HEK293 (cell line): ENCODE results near the gene ZNF385D.

ENCODE experiments used
- CTCF ChIA-PET: fragments of 350-600 bp; formaldehyde crosslinking; extraction: SDS; loops from one replicate; lab custom pipeline; 2021; ENCODE audit warnings: antibody characterized with exemption; lab: Yijun Ruan, JAX
- POLR2A ChIA-PET: fragments of 300-600 bp; formaldehyde crosslinking; extraction: SDS; loops from one replicate; lab custom pipeline; 2020; ENCODE audit warnings: antibody characterized with exemption, inconsistent platforms; lab: Yijun Ruan, JAX
- H3K27ac ChIP-seq: fragments of 200-500 bp; sonication (Bioruptor generic); 2 replicates; pipeline ENCODE4 v1.5.1; 2014; ENCODE audit warnings: low read depth, low read length, control low read depth, inconsistent platforms; ENCODE audit errors: extremely low read depth
- H3K36me3 ChIP-seq, 2 experiments: fragments of 200-500 bp in 1 of 2; sonication (Bioruptor generic) in 1 of 2; 1 replicate in 1 of 2; 2 replicates in 1 of 2; pipeline ENCODE4 v1.5.1; 2014 to 2017; ENCODE audit warnings: inconsistent platforms in 2 of 2, low read length in 2 of 2; ENCODE audit not compliant: control insufficient read depth in 2 of 2, insufficient read depth in 1 of 2
- H3K4me1 ChIP-seq: fragments of 200-500 bp; sonication (Bioruptor generic); 2 replicates; pipeline ENCODE4 v1.5.1; 2014; ENCODE audit warnings: mild to moderate bottlenecking, low read length, inconsistent platforms; ENCODE audit not compliant: control insufficient read depth, insufficient read depth
- H3K4me3 ChIP-seq: 2 replicates; pipeline ENCODE4 v1.5.1; 2011; ENCODE audit warnings: low read depth, mild to moderate bottlenecking, control low read depth, low read length, moderate library complexity
- H3K9me3 ChIP-seq: fragments of 200-500 bp; sonication (Bioruptor generic); 2 replicates; pipeline ENCODE4 v1.5.1; 2014; ENCODE audit warnings: low read depth, low read length, inconsistent platforms; ENCODE audit not compliant: control insufficient read depth, insufficient read depth
- KLF16 ChIP-seq: fragments of 450-650 bp; formaldehyde crosslinking; IDR thresholded peaks from 2 replicates; pipeline ENCODE4 v1.5.1; 2017; ENCODE audit warnings: missing biosample characterization, missing genetic modification characterization
- RBAK ChIP-seq: fragments of 450-650 bp; formaldehyde crosslinking; IDR thresholded peaks from 2 replicates; pipeline ENCODE4 v1.5.1; 2016; ENCODE audit warnings: missing biosample characterization, missing genetic modification characterization
- SCRT2 ChIP-seq: fragments of 450-650 bp; formaldehyde crosslinking; IDR thresholded peaks from 2 replicates; pipeline ENCODE4 v1.5.1; 2016; ENCODE audit warnings: missing biosample characterization, missing genetic modification characterization
- SP3 ChIP-seq: fragments of 450-650 bp; formaldehyde crosslinking; IDR thresholded peaks from 2 replicates; pipeline ENCODE4 v1.5.1; 2016; ENCODE audit warnings: missing biosample characterization, missing genetic modification characterization
- ZBTB48 ChIP-seq: fragments of 450-650 bp; formaldehyde crosslinking; IDR thresholded peaks from 2 replicates; pipeline ENCODE4 v1.5.1; 2016; ENCODE audit warnings: missing biosample characterization, missing genetic modification characterization
- ZNF138 ChIP-seq: fragments of 450-650 bp; formaldehyde crosslinking; IDR thresholded peaks from 2 replicates; pipeline ENCODE4 v1.5.1; 2016; ENCODE audit warnings: missing biosample characterization, missing genetic modification characterization, borderline replicate concordance
- ZNF140 ChIP-seq: fragments of 450-650 bp; formaldehyde crosslinking; IDR thresholded peaks from 2 replicates; pipeline ENCODE4 v1.5.1; 2016; ENCODE audit warnings: missing biosample characterization, missing genetic modification characterization
- ZNF16 ChIP-seq: fragments of 450-650 bp; formaldehyde crosslinking; IDR thresholded peaks from 2 replicates; pipeline ENCODE4 v1.5.1; 2016; ENCODE audit warnings: low read depth, missing biosample characterization, missing genetic modification characterization
- ZNF184 ChIP-seq: fragments of 450-650 bp; IDR thresholded peaks from 2 replicates; pipeline ENCODE4 v1.5.1; 2018; ENCODE audit warnings: missing biosample characterization, mild to moderate bottlenecking, missing genetic modification characterization
- ZNF274 ChIP-seq, 2 experiments: fragments of 200-500 bp in 1 of 2; fragments of 450-650 bp in 1 of 2; sonication (Bioruptor generic) in 1 of 2; formaldehyde crosslinking in 1 of 2; IDR thresholded peaks; 2 replicates each; pipeline versions ENCODE4 v1.5.1 to v1.6.1; 2014 to 2016; ENCODE audit warnings: borderline replicate concordance in 1 of 2, inconsistent platforms in 1 of 2, low read length in 1 of 2, missing biosample characterization in 1 of 2, missing genetic modification characterization in 1 of 2
- ZNF366 ChIP-seq: fragments of 450-650 bp; formaldehyde crosslinking; conservative IDR thresholded peaks from 2 replicates; pipeline ENCODE4 v1.5.1; 2016; ENCODE audit warnings: missing biosample characterization, missing genetic modification characterization
- ZNF404 ChIP-seq: fragments of 450-650 bp; formaldehyde crosslinking; IDR thresholded peaks from 2 replicates; pipeline ENCODE4 v1.5.1; 2017; ENCODE audit warnings: missing biosample characterization, missing genetic modification characterization
- ZNF585B ChIP-seq: fragments of 450-650 bp; formaldehyde crosslinking; IDR thresholded peaks from 2 replicates; pipeline ENCODE4 v1.5.1; 2016; ENCODE audit warnings: missing biosample characterization, missing genetic modification characterization
- ZNF664 ChIP-seq: fragments of 450-650 bp; formaldehyde crosslinking; IDR thresholded peaks from 2 replicates; pipeline ENCODE4 v1.5.1; 2016; ENCODE audit warnings: missing biosample characterization, missing genetic modification characterization
- ZSCAN16 ChIP-seq: fragments of 450-650 bp; formaldehyde crosslinking; IDR thresholded peaks from 2 replicates; pipeline ENCODE4 v1.5.1; 2016; ENCODE audit warnings: missing biosample characterization, missing genetic modification characterization
- TF ChIP-seq, protein P1 (sequence below): fragments of 450-650 bp; formaldehyde crosslinking; IDR thresholded peaks from 2 replicates; pipeline ENCODE4 v1.5.1; 2016; ENCODE audit warnings: missing biosample characterization, missing genetic modification characterization
- TF ChIP-seq, protein P2 (sequence below): fragments of 450-650 bp; formaldehyde crosslinking; IDR thresholded peaks from 2 replicates; pipeline ENCODE4 v1.5.1; 2016; ENCODE audit warnings: missing biosample characterization, missing genetic modification characterization
- TF ChIP-seq, protein P3 (sequence below): fragments of 450-650 bp; formaldehyde crosslinking; IDR thresholded peaks from 2 replicates; pipeline ENCODE4 v1.5.1; 2017; ENCODE audit warnings: missing biosample characterization, mild to moderate bottlenecking, missing genetic modification characterization, moderate library complexity
- TF ChIP-seq, protein P4 (sequence below): fragments of 450-650 bp; formaldehyde crosslinking; IDR thresholded peaks from 2 replicates; pipeline ENCODE4; 2016; ENCODE audit warnings: missing biosample characterization, missing genetic modification characterization
- TF ChIP-seq, protein P5 (sequence below): fragments of 450-650 bp; formaldehyde crosslinking; IDR thresholded peaks from 2 replicates; pipeline ENCODE4 v1.5.1; 2017; ENCODE audit warnings: missing biosample characterization, missing genetic modification characterization
- TF ChIP-seq, protein P6 (sequence below): IDR thresholded peaks from 2 replicates; pipeline ENCODE4 v1.6.1; 2011; ENCODE audit warnings: mild to moderate bottlenecking, low read depth, low read length, borderline replicate concordance

Gene ZNF385D

DNA sequence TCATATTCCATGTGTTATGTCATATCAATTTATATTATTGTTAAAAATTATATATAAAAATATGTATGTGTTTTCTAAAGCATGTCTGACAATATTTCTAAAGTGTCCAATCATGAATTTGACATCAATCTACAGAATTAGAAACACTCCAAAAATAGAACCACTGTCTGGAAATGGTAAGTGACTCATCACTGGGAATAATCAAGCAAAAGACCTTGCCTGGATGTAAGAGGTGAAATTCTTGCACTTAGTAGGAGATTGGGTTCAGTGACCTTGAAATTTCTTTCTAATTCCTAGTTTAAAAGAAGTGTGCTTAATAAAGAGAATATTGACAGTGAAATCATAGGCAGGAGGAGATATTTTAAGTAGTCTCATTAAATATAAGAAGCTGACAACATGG lies 188.8 kb downstream of the ZNF385D start:
- POLR2A ChIA-PET, result no interaction called here
- Histone ChIP-seq H3K9me3 (no peaks in the 10 kb centered on the region), H3K4me1 (no peaks in the 10 kb centered on the region), H3K27ac (no peak overlapping the region), H3K4me3 (no peak overlapping the region), H3K36me3 (no peaks in the 10 kb centered on the region)
- CTCF ChIA-PET, result no interaction called here
- TF ChIP-seq ZSCAN16, result no peak
- no peak for TF ChIP-seq ZBTB48 (tag by site-specific recombination)
- TF ChIP-seq ZNF664 (tag by site-specific recombination), result no peak
- TF ChIP-seq ZNF138 (tag by site-specific recombination), result no peak
- no peak for TF ChIP-seq ZNF140 (tag by site-specific recombination)
- TF ChIP-seq, protein P1, sequence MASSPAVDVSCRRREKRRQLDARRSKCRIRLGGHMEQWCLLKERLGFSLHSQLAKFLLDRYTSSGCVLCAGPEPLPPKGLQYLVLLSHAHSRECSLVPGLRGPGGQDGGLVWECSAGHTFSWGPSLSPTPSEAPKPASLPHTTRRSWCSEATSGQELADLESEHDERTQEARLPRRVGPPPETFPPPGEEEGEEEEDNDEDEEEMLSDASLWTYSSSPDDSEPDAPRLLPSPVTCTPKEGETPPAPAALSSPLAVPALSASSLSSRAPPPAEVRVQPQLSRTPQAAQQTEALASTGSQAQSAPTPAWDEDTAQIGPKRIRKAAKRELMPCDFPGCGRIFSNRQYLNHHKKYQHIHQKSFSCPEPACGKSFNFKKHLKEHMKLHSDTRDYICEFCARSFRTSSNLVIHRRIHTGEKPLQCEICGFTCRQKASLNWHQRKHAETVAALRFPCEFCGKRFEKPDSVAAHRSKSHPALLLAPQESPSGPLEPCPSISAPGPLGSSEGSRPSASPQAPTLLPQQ (tag by site-specific recombination), result no peak
- TF ChIP-seq, protein P2, sequence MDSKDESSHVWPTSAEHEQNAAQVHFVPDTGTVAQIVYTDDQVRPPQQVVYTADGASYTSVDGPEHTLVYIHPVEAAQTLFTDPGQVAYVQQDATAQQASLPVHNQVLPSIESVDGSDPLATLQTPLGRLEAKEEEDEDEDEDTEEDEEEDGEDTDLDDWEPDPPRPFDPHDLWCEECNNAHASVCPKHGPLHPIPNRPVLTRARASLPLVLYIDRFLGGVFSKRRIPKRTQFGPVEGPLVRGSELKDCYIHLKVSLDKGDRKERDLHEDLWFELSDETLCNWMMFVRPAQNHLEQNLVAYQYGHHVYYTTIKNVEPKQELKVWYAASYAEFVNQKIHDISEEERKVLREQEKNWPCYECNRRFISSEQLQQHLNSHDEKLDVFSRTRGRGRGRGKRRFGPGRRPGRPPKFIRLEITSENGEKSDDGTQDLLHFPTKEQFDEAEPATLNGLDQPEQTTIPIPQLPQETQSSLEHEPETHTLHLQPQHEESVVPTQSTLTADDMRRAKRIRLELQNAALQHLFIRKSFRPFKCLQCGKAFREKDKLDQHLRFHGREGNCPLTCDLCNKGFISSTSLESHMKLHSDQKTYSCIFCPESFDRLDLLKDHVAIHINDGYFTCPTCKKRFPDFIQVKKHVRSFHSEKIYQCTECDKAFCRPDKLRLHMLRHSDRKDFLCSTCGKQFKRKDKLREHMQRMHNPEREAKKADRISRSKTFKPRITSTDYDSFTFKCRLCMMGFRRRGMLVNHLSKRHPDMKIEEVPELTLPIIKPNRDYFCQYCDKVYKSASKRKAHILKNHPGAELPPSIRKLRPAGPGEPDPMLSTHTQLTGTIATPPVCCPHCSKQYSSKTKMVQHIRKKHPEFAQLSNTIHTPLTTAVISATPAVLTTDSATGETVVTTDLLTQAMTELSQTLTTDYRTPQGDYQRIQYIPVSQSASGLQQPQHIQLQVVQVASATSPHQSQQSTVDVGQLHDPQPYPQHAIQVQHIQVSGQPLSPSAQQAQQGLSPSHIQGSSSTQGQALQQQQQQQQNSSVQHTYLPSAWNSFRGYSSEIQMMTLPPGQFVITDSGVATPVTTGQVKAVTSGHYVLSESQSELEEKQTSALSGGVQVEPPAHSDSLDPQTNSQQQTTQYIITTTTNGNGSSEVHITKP (tag by site-specific recombination), result no peak
- TF ChIP-seq, protein P3, sequence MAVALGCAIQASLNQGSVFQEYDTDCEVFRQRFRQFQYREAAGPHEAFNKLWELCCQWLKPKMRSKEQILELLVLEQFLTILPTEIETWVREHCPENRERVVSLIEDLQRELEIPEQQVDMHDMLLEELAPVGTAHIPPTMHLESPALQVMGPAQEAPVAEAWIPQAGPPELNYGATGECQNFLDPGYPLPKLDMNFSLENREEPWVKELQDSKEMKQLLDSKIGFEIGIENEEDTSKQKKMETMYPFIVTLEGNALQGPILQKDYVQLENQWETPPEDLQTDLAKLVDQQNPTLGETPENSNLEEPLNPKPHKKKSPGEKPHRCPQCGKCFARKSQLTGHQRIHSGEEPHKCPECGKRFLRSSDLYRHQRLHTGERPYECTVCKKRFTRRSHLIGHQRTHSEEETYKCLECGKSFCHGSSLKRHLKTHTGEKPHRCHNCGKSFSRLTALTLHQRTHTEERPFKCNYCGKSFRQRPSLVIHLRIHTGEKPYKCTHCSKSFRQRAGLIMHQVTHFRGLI (tag by site-specific recombination), result no peak
- TF ChIP-seq, protein P4, sequence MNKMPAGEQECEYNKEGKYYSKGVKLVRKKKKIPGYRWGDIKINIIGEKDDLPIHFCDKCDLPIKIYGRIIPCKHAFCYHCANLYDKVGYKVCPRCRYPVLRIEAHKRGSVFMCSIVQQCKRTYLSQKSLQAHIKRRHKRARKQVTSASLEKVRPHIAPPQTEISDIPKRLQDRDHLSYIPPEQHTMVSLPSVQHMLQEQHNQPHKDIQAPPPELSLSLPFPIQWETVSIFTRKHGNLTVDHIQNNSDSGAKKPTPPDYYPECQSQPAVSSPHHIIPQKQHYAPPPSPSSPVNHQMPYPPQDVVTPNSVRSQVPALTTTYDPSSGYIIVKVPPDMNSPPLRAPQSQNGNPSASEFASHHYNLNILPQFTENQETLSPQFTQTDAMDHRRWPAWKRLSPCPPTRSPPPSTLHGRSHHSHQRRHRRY, result no peak
- TF ChIP-seq ZNF184 (tag by site-specific recombination), result no peak
- TF ChIP-seq ZNF404 (tag by site-specific recombination), result no peak
- no peak for TF ChIP-seq KLF16 (tag by site-specific recombination)
- TF ChIP-seq RBAK, result no peak
- TF ChIP-seq ZNF366 (tag by site-specific recombination), result no peak

DNA sequence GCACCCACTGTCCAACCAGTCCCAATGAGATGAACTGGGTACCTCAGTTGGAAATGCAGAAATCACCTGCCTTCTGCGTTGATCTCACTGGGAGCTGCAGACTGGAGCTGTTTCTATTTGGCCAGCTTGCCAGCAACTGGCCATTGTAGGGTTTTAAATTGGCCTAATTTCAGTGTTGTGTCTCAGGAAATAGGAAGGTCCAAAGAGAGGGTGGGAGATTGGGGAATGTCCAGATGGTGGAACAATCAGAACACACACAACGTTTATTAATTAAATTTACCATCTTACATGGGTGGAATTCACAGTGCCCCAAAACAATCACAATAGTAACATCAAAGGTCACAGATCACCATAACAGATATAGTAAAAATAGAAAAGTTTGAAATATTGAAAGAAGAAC lies 189.5 kb downstream of the ZNF385D start:
- TF ChIP-seq, protein P5, sequence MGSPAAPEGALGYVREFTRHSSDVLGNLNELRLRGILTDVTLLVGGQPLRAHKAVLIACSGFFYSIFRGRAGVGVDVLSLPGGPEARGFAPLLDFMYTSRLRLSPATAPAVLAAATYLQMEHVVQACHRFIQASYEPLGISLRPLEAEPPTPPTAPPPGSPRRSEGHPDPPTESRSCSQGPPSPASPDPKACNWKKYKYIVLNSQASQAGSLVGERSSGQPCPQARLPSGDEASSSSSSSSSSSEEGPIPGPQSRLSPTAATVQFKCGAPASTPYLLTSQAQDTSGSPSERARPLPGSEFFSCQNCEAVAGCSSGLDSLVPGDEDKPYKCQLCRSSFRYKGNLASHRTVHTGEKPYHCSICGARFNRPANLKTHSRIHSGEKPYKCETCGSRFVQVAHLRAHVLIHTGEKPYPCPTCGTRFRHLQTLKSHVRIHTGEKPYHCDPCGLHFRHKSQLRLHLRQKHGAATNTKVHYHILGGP, result no peak
- TF ChIP-seq ZNF16 (tag by site-specific recombination) (no peak), ZNF585B (tag by site-specific recombination) (no peak), ZNF274 (IDR thresholded peaks at IDR 0.05; ENCODE audit: low read length) (no peak), ZNF274 (tag by site-specific recombination; IDR thresholded peaks at IDR 0.05; ENCODE audit: borderline replicate concordance) (no peak), SCRT2 (no peak), SP3 (tag by site-specific recombination) (no peak)
- TF ChIP-seq, protein P6, sequence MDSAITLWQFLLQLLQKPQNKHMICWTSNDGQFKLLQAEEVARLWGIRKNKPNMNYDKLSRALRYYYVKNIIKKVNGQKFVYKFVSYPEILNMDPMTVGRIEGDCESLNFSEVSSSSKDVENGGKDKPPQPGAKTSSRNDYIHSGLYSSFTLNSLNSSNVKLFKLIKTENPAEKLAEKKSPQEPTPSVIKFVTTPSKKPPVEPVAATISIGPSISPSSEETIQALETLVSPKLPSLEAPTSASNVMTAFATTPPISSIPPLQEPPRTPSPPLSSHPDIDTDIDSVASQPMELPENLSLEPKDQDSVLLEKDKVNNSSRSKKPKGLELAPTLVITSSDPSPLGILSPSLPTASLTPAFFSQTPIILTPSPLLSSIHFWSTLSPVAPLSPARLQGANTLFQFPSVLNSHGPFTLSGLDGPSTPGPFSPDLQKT, result no peak
- Histone ChIP-seq H3K4me1 (no peaks in the 10 kb centered on the region), H3K27ac (no peak overlapping the region), H3K36me3 (no peaks in the 10 kb centered on the region), H3K4me3 (no peak overlapping the region), H3K9me3 (no peaks in the 10 kb centered on the region)
- CTCF ChIA-PET, result no interaction called here
- POLR2A ChIA-PET, result no interaction called here
